CD4-positive, alpha-beta memory T cell (primary cell): ENCODE results near the gene MTG1. TPM values are rescaled to one million over a fixed set of nuclear protein-coding genes. Genes with fewer than 3 reads are reported as not detected.
A peak's percentile ranks its signal among the peaks of the same experiment; 100 is the strongest.
"Not testable (repeated sequence)": the region's sequence is repeated elsewhere in the genome, so short reads cannot be mapped to it uniquely, and the experiment has no call there.

ENCODE experiments used
- CTCF ChIA-PET: fragments of 350-600 bp; sonication (Branson Sonifier 250); formaldehyde crosslinking; loops from one replicate; lab custom pipeline; 2021; ENCODE audit warnings: inconsistent platforms; ENCODE audit not compliant: partially characterized antibody; lab: Charles Lee
- POLR2A ChIA-PET: fragments of 350-600 bp; sonication (Branson Sonifier 250); formaldehyde crosslinking; loops from one replicate; lab custom pipeline; 2021; ENCODE audit not compliant: partially characterized antibody; lab: Charles Lee
- DNase-seq, 5 donors: peaks; one replicate each; pipeline versions ENCODE4 v3.0.0 to v3.0.0-alpha.2; 2020 to 2022; ENCODE audit warnings: mixed read lengths in 1 of 5
- H3K27ac ChIP-seq: one replicate; pipeline ENCODE4 v1.7.0; 2013; ENCODE audit warnings: low read depth, low read length
- H3K27me3 ChIP-seq: 2 replicates; pipeline ENCODE4 v1.7.0; 2013; ENCODE audit warnings: mild to moderate bottlenecking, low read length, moderate library complexity; ENCODE audit not compliant: insufficient read depth
- H3K36me3 ChIP-seq: 2 replicates; pipeline ENCODE4 v1.7.0; 2013; ENCODE audit warnings: mild to moderate bottlenecking, low read length, moderate library complexity; ENCODE audit not compliant: insufficient read depth
- H3K4me1 ChIP-seq: 2 replicates; pipeline ENCODE4 v1.7.0; 2013; ENCODE audit warnings: mild to moderate bottlenecking, low read length, moderate library complexity; ENCODE audit not compliant: insufficient read depth
- H3K4me3 ChIP-seq, 2 donors: one replicate each; pipeline ENCODE4 v1.7.0; 2013; ENCODE audit warnings: low read length in 2 of 2, mild to moderate bottlenecking in 1 of 2
- H3K9me3 ChIP-seq, 2 donors: one replicate each; pipeline ENCODE4 v1.7.0; 2013; ENCODE audit warnings: low read length in 2 of 2, control low read depth in 1 of 2; ENCODE audit not compliant: control insufficient read depth in 1 of 2
- H3K27ac Mint-ChIP-seq, 7 donors: one replicate each; pipeline ENCODE4 v1.8.0; 2020 to 2021; ENCODE audit warnings: mixed read lengths in 7 of 7, mild to moderate bottlenecking in 6 of 7, inconsistent platforms in 3 of 7, moderate library complexity in 3 of 7
- H3K27me3 Mint-ChIP-seq, 2 donors: one replicate each; pipeline ENCODE4 v1.8.0; 2020 to 2021; ENCODE audit warnings: mixed read lengths in 2 of 2
- H3K36me3 Mint-ChIP-seq, 2 donors: one replicate each; pipeline ENCODE4 v1.8.0; 2020 to 2021; ENCODE audit warnings: mixed read lengths in 2 of 2, inconsistent platforms in 1 of 2, mild to moderate bottlenecking in 1 of 2
- H3K4me1 Mint-ChIP-seq, 4 donors: one replicate each; pipeline ENCODE4 v1.8.0; 2020 to 2021; ENCODE audit warnings: mixed read lengths in 4 of 4, mild to moderate bottlenecking in 1 of 4
- H3K4me3 Mint-ChIP-seq, 8 donors: one replicate each; pipeline ENCODE4 v1.8.0; 2020 to 2021; ENCODE audit warnings: mixed read lengths in 8 of 8, mild to moderate bottlenecking in 7 of 8, moderate library complexity in 6 of 8, inconsistent platforms in 3 of 8
- H3K9me3 Mint-ChIP-seq, 8 donors: one replicate each; pipeline ENCODE4 v1.8.0; 2020 to 2021; ENCODE audit warnings: mixed read lengths in 8 of 8, mild to moderate bottlenecking in 5 of 8, inconsistent platforms in 3 of 8, moderate library complexity in 1 of 8
- intact Hi-C: fragments of 100-400 bp; cut with micrococcal nuclease; formaldehyde crosslinking; loops from one replicate; pipeline ENCODE4 v1.15.1; 2023
- microRNA-seq: library from miRNA; unstranded; fragments of <30 nt; microRNA quantifications from one replicate; pipeline ENCODE4 v1.2.0, GENCODE V29; 2021; ENCODE audit warnings: borderline replicate concordance, borderline number of aligned reads, borderline microRNAs expressed, mixed read lengths
- polyA plus RNA-seq, 2 donors: library from polyadenylated mRNA; unstranded; fragments of 300-500 nt; fragmentation: Illumina TruSeq; gene quantifications; one replicate each; pipeline ENCODE4 v1.2.3, GENCODE V29; 2021
- total RNA-seq, 2 experiments: library from RNA; stranded (reverse); gene quantifications; one replicate each; pipeline ENCODE4 v1.2.3, GENCODE V29; 2021

Gene MTG1
- total and polyA plus RNA-seq, 4 experiments from 2014 or later = 32.6 to 65.4 (median 50.9) TPM

DNA sequence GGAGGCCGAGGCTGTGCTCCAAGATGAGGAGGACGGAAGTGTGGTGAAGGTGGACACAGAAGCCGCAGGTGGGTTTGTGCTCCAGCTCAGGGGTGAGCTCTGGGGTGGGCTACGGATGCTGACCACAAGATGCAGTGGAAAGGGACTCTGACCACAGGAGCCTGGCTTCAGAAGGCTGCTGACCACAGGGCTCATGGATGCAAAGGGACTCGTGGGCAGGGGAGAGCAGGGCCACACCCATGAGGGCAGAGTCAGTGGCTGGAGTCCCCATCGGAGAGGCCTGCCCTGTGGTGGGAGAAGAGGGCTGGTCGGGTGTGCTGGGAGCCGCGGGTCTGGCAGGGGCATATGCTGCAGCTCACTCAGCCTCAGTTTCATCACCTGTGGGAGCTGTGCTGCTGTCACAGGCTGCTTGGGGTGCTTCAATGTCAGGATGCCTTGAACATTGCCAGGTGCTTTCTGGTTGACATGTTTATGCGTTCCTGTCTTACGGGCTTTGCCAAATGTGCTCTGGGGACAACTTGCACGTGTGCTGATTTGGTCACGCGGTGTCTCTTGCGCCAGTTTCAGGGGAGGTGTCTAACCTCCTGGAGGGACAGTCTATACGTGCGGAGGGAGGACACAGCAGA is 73.4 kb downstream of the MTG1 start:
- peak overlapping the region in 1 of 8 donors; percentile 42 for H3K4me3 Mint-ChIP-seq
- H3K9me3 Mint-ChIP-seq = peaks cover 0 to 7% (median 0%) of the 10 kb centered on the region in 8 donors
- no peak overlapping the region for H3K27ac ChIP-seq
- H3K4me3 ChIP-seq = no peak overlapping the region
- ChIA-PET POLR2A (no interaction called here), CTCF (no interaction called here)
- peaks cover 15 to 23% of the 10 kb centered on the region in 2 donors for H3K36me3 Mint-ChIP-seq
- no peaks in the 10 kb centered on the region for H3K27me3 Mint-ChIP-seq
- no peaks in the 10 kb centered on the region for H3K27me3 ChIP-seq
- no peaks in the 10 kb centered on the region for H3K9me3 ChIP-seq
- H3K4me1 Mint-ChIP-seq = peaks cover 0 to 16% (median 4%) of the 10 kb centered on the region in 4 donors
- no peak for DNase-seq
- intact Hi-C loops = no loop called here
- H3K27ac Mint-ChIP-seq = peak overlapping the region in 1 of 7 donors; percentile 15
- H3K4me1 ChIP-seq = no peaks in the 10 kb centered on the region
- no peaks in the 10 kb centered on the region for H3K36me3 ChIP-seq

DNA sequence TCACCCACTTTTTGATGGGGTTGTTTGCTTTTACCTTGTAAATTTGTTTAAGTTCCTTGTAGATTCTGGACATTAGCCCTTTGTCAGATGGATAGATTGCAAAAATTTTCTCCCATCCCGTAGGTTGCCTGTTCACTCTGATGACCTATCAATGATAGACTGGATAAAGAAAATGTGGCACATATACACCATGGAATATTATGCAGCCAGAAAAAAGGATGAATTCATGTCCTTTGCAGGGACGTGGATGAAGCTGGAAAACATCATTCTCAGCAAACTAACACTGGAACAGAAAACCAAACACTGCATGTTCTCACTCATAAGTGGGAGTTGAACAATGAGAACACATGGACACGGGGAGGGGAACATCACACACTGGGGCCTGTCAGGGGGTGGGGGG is 75.2 kb downstream of the MTG1 start:
- Mint-ChIP-seq H3K36me3 (peaks cover 11 to 27% of the 10 kb centered on the region in 2 donors), H3K4me1 (peaks cover 7 to 24% (median 13%) of the 10 kb centered on the region in 4 donors)
- H3K27ac ChIP-seq, H3K27me3 ChIP-seq, intact Hi-C loops, H3K36me3 ChIP-seq, H3K4me3 ChIP-seq, H3K4me3 Mint-ChIP-seq, H3K27ac Mint-ChIP-seq, DNase-seq, CTCF ChIA-PET, H3K27me3 Mint-ChIP-seq, H3K9me3 Mint-ChIP-seq, H3K9me3 ChIP-seq, POLR2A ChIA-PET: not testable (repeated sequence)
- H3K4me1 ChIP-seq = peaks cover 16% of the 10 kb centered on the region

DNA sequence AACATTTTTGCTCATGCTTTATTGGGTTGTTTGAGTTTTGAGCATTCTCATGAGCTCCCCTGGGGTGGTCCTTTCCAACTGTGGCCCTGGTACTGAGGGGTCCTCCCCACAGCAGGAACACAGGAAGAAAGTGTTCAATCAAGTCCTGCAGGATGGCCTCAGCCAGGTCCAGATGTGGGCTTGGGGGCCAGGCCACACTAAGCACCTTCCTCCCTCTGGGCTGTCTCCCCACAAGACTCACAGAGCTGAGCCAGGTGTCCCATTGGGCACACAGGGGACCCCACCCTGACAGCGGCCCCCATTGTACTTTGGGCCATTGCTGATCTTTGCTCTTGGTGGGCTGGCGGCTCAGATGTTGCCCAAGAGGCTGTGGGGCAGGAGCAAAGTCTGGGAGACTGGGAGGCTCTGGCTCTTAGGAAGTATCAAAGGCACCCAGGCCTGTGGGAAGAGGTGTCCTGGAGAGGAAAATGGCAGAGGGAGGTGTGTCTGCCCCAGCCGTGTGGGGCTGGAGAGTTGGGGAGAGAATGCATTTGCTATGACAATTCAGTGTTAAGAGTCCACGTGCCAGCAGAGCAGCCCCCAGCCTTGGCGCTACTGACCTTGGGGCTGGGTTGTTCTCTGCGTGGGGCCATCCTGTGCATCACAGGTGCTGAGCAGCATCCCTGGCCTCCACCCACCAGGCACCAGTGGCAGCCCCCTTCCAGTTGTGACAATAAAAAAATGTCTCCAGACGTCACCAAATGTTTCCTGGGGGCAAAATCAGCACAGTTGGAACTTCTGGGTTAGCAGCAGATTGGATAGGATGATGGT is 77.5 kb downstream of the MTG1 start:
- POLR2A ChIA-PET = interaction anchor here (0.8 kb wide), 1 partner anchor 33 kb away, joined by 3 read pairs; no protein-coding TSS in a partner anchor
- peaks cover 12 to 27% of the 10 kb centered on the region in 2 donors for H3K36me3 Mint-ChIP-seq
- H3K27me3 Mint-ChIP-seq = no peaks in the 10 kb centered on the region
- Histone ChIP-seq H3K4me1 (peaks cover 39% of the 10 kb centered on the region), H3K36me3 (no peaks in the 10 kb centered on the region), H3K4me3 (no peak overlapping the region), H3K27ac (no peak overlapping the region), H3K27me3 (no peaks in the 10 kb centered on the region), H3K9me3 (no peaks in the 10 kb centered on the region)
- peaks cover 0 to 7% (median 0%) of the 10 kb centered on the region in 8 donors for H3K9me3 Mint-ChIP-seq
- CTCF ChIA-PET = no interaction called here
- no peak overlapping the region for H3K4me3 Mint-ChIP-seq
- H3K4me1 Mint-ChIP-seq = peaks cover 23 to 47% (median 32%) of the 10 kb centered on the region in 4 donors
- no peak for DNase-seq
- intact Hi-C loops = no loop called here
- peak overlapping the region in 3 of 7 donors; percentile 7 to 43 (median 13) for H3K27ac Mint-ChIP-seq

Small RNAs within 50 kb of the gene (microRNA-seq; reads per million reads assigned to microRNA genes)
- 0.72 reads per million for gene MIR3944

Other genes with a start within 250 kb of the MTG1 start
- gene KNDC1, start 233.9 kb upstream of the MTG1 start, total RNA-seq = 1 to 10 TPM in 1 of 2 experiments, under 1 TPM in 1; 0.87 to 1.4 TPM
- under 1 TPM in 1 of 2 donors, not detected in 1; 0.09 TPM for gene KNDC1, start 233.9 kb upstream of the MTG1 start, polyA plus RNA-seq
- not detected for gene UTF1, start 163.9 kb upstream of the MTG1 start, total RNA-seq
- gene UTF1, start 163.9 kb upstream of the MTG1 start, polyA plus RNA-seq = not detected
- not detected for gene VENTX, start 156.3 kb upstream of the MTG1 start, total RNA-seq
- gene VENTX, start 156.3 kb upstream of the MTG1 start, polyA plus RNA-seq = not detected
- gene ADAM8, start 117.3 kb upstream of the MTG1 start, total RNA-seq = 10 to 100 TPM; 87.2 to 90.3 TPM
- 10 to 100 TPM; 63.9 to 97.8 TPM for gene ADAM8, start 117.3 kb upstream of the MTG1 start, polyA plus RNA-seq
- 10 to 100 TPM; 66.5 to 74.0 TPM for gene TUBGCP2, start 85.3 kb upstream of the MTG1 start, total RNA-seq
- 10 to 100 TPM; 14.1 to 40.8 TPM for gene TUBGCP2, start 85.3 kb upstream of the MTG1 start, polyA plus RNA-seq
- gene ZNF511, start 85.2 kb upstream of the MTG1 start, total RNA-seq = 10 to 100 TPM; 31.5 to 33.1 TPM
- 100 to 1,000 TPM in 1 of 2 donors, 10 to 100 TPM in 1; 69.0 to 107 TPM for gene ZNF511, start 85.2 kb upstream of the MTG1 start, polyA plus RNA-seq
- 1 to 10 TPM; 6.4 to 7.2 TPM for gene CALY, start 57.3 kb upstream of the MTG1 start, total RNA-seq
- gene CALY, start 57.3 kb upstream of the MTG1 start, polyA plus RNA-seq = 1 to 10 TPM; 1.4 to 2.2 TPM
- not detected for gene PRAP1, start 46.8 kb upstream of the MTG1 start, total RNA-seq
- gene PRAP1, start 46.8 kb upstream of the MTG1 start, polyA plus RNA-seq = not detected
- 10 to 100 TPM; 17.1 to 18.1 TPM for gene FUOM, start 36.1 kb upstream of the MTG1 start, total RNA-seq
- 10 to 100 TPM; 15.6 to 16.3 TPM for gene FUOM, start 36.1 kb upstream of the MTG1 start, polyA plus RNA-seq
- gene ECHS1, start 20.8 kb upstream of the MTG1 start, total RNA-seq = 10 to 100 TPM; 29.7 to 30.6 TPM
- 100 to 1,000 TPM in 1 of 2 donors, 10 to 100 TPM in 1; 81.4 to 117 TPM for gene ECHS1, start 20.8 kb upstream of the MTG1 start, polyA plus RNA-seq
- gene PAOX, start 14.9 kb upstream of the MTG1 start, total RNA-seq = 1 to 10 TPM; 9.1 to 9.5 TPM
- gene PAOX, start 14.9 kb upstream of the MTG1 start, polyA plus RNA-seq = 10 to 100 TPM in 1 of 2 donors, 1 to 10 TPM in 1; 7.6 to 10.3 TPM
- gene SPRN, start 30.5 kb downstream of the MTG1 start, total RNA-seq = not detected
- gene SPRN, start 30.5 kb downstream of the MTG1 start, polyA plus RNA-seq = under 1 TPM; 0.14 to 0.26 TPM
- 10 to 100 TPM; 10.5 to 11.2 TPM for gene SCART1, start 59.8 kb downstream of the MTG1 start, total RNA-seq
- 1 to 10 TPM in 1 of 2 donors, under 1 TPM in 1; 0.49 to 1.2 TPM for gene SCART1, start 59.8 kb downstream of the MTG1 start, polyA plus RNA-seq
- gene CYP2E1, start 133.2 kb downstream of the MTG1 start, total RNA-seq = 1 to 10 TPM; 1.2 to 2.8 TPM
- gene CYP2E1, start 133.2 kb downstream of the MTG1 start, polyA plus RNA-seq = under 1 TPM; 0.30 to 0.94 TPM
- gene SYCE1, start 171.4 kb downstream of the MTG1 start, total RNA-seq = under 1 TPM; 0.14 to 0.23 TPM
- gene SYCE1, start 171.4 kb downstream of the MTG1 start, polyA plus RNA-seq = under 1 TPM; 0.76 to 0.91 TPM
- gene FRG2B, start 232.6 kb downstream of the MTG1 start, total RNA-seq = not detected
- not detected for gene FRG2B, start 232.6 kb downstream of the MTG1 start, polyA plus RNA-seq